Glutamatergic neuron (in vitro differentiated cells): ENCODE measurements around the gene ITGA1. TPM values are rescaled to one million over a fixed set of nuclear protein-coding genes. Genes with fewer than 3 reads are reported as not detected.

ENCODE experiments used
- DNase-seq: peaks from one replicate; pipeline ENCODE4 v3.0.0; 2022
- H3K27ac Mint-ChIP-seq: one replicate; pipeline ENCODE4 v1.8.0; 2020; ENCODE audit warnings: mild to moderate bottlenecking, mixed read lengths, inconsistent platforms; ENCODE audit not compliant: unreplicated experiment
- H3K27me3 Mint-ChIP-seq: one replicate; pipeline ENCODE4 v1.8.0; 2020; ENCODE audit warnings: mild to moderate bottlenecking, moderate library complexity, mixed read lengths, inconsistent platforms; ENCODE audit not compliant: unreplicated experiment
- H3K36me3 Mint-ChIP-seq: one replicate; pipeline ENCODE4 v1.8.0; 2020; ENCODE audit warnings: mild to moderate bottlenecking, mixed read lengths, inconsistent platforms; ENCODE audit not compliant: unreplicated experiment
- H3K4me1 Mint-ChIP-seq: one replicate; pipeline ENCODE4 v1.8.0; 2020; ENCODE audit warnings: mild to moderate bottlenecking, low read depth, mixed read lengths, inconsistent platforms; ENCODE audit not compliant: unreplicated experiment
- H3K4me3 Mint-ChIP-seq: one replicate; pipeline ENCODE4 v1.8.0; 2020; ENCODE audit warnings: mild to moderate bottlenecking, mixed read lengths, inconsistent platforms; ENCODE audit not compliant: unreplicated experiment
- H3K9me3 Mint-ChIP-seq: one replicate; pipeline ENCODE4 v1.8.0; 2020; ENCODE audit warnings: mild to moderate bottlenecking, moderate library complexity, mixed read lengths, inconsistent platforms; ENCODE audit not compliant: unreplicated experiment
- CTCF ChIP-seq: fragments of 200-600 bp; sonication (generic); IDR thresholded peaks from one replicate; pipeline ENCODE4 v1.5.0; 2021; ENCODE audit not compliant: partially characterized antibody, unreplicated experiment
- total RNA-seq: library from RNA; stranded (reverse); fragmentation: NEBNext Ultra II Directional; extraction: Animal tissue kit (Norgen Biotek cat#: 25700); gene quantifications from one replicate; pipeline ENCODE4 v1.2.1, GENCODE V29; 2021; ENCODE audit not compliant: unreplicated experiment

Gene ITGA1
- total RNA-seq, 1 donor from 2014 or later: 0.96 TPM

- H3K27ac Mint-ChIP-seq: no peak overlapping the region
- no peaks in the 10 kb centered on the region for H3K27me3 Mint-ChIP-seq
- H3K9me3 Mint-ChIP-seq: no peaks in the 10 kb centered on the region
- peaks cover 5% of the 10 kb centered on the region for H3K36me3 Mint-ChIP-seq
- no peaks in the 10 kb centered on the region for H3K4me1 Mint-ChIP-seq
- no peak overlapping the region for H3K4me3 Mint-ChIP-seq
- no peak for DNase-seq
- TF ChIP-seq CTCF: no peak
Observed at GRCh38 chr5:52947208-52947607, 159.5 kb downstream of the ITGA1 start.

GRCh38 chr5:52947851-52948250 lies 160.1 kb downstream of the ITGA1 start:
- no peak for DNase-seq
- no peak overlapping the region for H3K27ac Mint-ChIP-seq
- no peaks in the 10 kb centered on the region for H3K4me1 Mint-ChIP-seq
- H3K9me3 Mint-ChIP-seq: no peaks in the 10 kb centered on the region
- H3K27me3 Mint-ChIP-seq: no peaks in the 10 kb centered on the region
- no peak for TF ChIP-seq CTCF
- H3K36me3 Mint-ChIP-seq: peaks cover 5% of the 10 kb centered on the region
- no peak overlapping the region for H3K4me3 Mint-ChIP-seq

GRCh38 chr5:52948418-52949076 lies 160.8 kb downstream of the ITGA1 start:
- DNase-seq: peak; percentile 42
- Mint-ChIP-seq H3K36me3 (no peaks in the 10 kb centered on the region), H3K4me3 (no peak overlapping the region), H3K9me3 (no peaks in the 10 kb centered on the region), H3K4me1 (no peaks in the 10 kb centered on the region), H3K27me3 (no peaks in the 10 kb centered on the region), H3K27ac (no peak overlapping the region)
- peak; percentile 71 for TF ChIP-seq CTCF

GRCh38 chr5:52950686-52951085 lies 163.0 kb downstream of the ITGA1 start:
- TF ChIP-seq CTCF: no peak
- no peaks in the 10 kb centered on the region for H3K4me1 Mint-ChIP-seq
- no peaks in the 10 kb centered on the region for H3K27me3 Mint-ChIP-seq
- no peak overlapping the region for H3K4me3 Mint-ChIP-seq
- no peaks in the 10 kb centered on the region for H3K36me3 Mint-ChIP-seq
- no peaks in the 10 kb centered on the region for H3K9me3 Mint-ChIP-seq
- H3K27ac Mint-ChIP-seq: no peak overlapping the region
- DNase-seq: no peak

- Mint-ChIP-seq H3K4me1 (no peaks in the 10 kb centered on the region), H3K4me3 (no peak overlapping the region), H3K27me3 (no peaks in the 10 kb centered on the region), H3K27ac (no peak overlapping the region), H3K36me3 (no peaks in the 10 kb centered on the region), H3K9me3 (no peaks in the 10 kb centered on the region)
- TF ChIP-seq CTCF: no peak
- no peak for DNase-seq
Observed at GRCh38 chr5:52952483-52952882, 164.8 kb downstream of the ITGA1 start.
